D341Med (cell line): ENCODE data around the gene AFAP1.

Experiments used
- DNase-seq: peaks from one replicate; pipeline ENCODE4 v3.0.0; 2012; ENCODE audit warnings: low spot score

AFAP1 gene

DNA sequence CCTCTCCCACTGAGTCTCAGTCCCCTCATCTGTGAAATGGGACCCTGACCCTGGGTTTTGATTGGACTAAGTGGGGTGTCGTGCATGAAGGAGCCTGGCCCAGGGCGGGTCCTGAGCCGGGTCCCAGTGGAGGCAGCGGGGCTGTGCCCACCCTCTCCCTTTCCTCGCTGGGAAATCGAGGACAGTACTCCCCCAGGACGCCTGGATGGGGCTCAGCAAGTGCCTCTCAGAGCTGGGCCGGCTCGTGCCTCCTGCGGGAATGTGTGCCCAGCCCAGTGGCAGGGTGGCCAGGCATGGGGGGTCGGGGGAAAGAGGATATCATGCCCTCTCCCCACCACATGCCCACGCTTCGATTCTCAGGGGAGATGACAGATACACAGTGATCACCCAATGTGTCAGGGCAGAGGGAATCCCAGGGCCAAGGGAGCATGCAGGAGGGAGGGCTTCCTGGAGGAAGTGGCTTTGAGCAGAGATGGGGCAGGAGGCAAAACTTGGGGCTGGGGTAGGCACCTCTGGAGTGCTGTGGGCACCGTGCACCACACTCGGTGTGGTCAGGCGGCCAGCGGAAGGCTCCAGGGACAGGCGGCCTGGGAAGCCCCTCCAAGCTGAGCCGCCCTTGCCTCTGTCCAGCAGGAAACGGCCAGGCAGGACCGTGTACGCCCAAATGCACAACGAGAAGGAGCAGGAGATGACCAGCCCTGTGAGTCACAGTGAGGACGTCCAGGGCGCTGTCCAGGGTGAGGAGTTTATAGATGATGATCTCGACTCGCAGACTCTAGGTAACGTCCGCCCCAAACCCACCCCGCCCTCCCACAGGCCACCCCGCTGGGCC lies 203.0 kb downstream of the AFAP1 start:
- no peak for DNase-seq

- DNase-seq: no peak
Measured at GRCh38 chr4:7735961-7736360, 203.7 kb downstream of the AFAP1 start.

DNA sequence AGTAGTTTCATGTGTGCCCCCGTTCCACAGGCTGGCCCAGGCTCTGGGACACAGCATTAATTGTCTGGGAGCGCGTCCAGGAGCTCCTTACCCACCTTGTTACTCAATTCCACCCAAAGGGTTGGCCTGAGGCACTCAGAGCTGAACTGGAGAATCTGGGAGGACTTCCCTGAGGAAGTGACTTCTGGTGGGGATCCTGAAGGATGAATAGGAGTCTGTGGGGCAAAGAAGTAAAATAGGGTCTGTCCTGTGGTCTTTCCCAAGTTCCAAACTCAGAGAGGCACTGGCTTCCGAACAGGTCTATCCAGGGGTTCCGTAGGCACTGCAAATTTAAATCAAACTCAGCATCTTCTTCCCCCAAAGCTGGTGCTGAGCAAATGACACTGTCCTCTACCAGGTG lies 204.3 kb downstream of the AFAP1 start:
- no peak for DNase-seq

DNA sequence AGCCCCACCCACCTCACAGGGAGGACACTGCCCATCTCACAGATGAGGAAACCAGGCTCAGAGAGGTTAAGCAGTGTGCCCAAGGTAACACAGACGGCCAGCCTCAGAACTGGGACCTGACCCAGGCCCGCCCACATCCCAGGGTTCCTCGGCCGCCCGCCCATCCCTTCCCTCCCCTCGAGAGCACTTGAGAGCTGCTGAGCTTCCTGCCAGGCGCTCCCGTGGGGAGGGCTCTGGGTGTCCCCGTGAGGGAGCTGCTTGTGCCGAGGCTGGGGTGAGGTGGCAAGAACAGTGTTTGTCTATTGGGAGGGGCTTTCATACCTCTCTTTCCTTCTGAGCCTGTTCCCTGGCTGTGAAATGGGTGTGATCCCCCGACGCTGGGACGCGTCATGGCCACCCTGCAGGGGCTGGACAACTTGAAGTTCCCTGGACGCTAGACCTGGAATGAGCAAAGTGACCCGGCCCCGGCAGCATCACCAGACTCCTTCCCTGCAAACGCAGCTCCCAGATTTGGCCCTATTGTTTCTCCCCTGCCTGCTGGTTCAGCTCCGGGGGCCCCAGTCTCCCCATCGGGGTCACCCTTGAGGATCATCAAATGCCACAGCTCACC lies 204.9 kb downstream of the AFAP1 start:
- no peak for DNase-seq

GRCh38 chr4:7733801-7734650 lies 205.6 kb downstream of the AFAP1 start:
- DNase-seq: no peak

DNA sequence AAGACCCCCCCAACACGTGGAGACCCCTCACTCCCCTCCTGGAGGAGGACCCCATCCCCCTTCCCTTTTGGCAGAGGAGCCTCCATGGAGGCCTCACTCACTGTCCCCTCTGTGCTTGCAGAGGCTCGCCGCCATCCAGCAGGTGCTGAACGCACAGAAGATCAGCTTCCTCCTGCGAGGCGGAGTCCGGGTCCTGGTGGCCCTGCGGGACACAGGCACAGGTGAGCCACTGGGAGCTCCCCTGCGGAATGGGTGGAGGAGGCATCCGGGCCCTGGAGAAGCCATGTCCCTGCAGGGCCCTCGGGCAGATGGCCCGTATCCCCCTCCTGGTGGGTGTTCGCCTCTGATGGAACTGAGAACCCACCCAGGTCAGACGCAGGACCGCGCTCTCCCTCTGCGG lies 206.5 kb downstream of the AFAP1 start:
- DNase-seq: no peak

DNA sequence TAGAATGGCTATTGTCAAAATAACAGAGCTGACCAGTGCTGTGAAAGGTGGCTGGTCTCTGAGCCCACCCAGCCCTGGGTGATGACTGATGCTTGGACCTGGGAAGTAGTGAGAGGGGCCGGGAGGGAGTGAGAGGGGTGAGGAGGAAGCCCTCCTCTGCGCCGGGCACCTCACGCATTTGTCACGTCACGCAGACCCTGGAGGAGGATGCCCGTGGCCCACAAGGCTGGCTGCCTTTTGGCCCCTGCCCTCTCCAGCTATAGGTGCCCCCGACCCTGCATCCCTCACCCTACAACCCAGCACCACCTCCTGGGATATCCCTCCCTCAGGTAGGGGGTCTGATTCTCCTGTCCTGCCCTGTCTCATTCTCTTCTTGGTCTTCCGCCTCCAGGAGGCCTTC lies 207.4 kb downstream of the AFAP1 start:
- DNase-seq: no peak

DNA sequence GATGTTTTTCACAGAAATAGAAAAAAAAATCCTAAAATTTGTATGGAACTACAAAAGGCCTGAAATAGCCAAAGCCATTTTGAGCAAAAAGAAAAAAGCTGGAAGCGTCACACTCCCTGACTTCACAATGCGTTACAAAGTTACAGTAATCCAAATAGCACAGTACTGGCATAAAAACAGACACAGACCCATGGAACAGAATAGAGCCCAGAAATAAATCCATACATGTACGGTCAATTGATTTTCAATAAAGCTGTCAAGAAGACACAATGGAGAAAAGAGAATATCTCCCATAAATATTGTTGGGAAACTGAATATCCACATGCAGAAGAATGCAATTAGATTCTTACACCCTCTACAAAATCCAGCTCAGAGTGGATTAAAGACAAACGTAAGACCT lies 208.2 kb downstream of the AFAP1 start:
- DNase-seq: no peak

DNA sequence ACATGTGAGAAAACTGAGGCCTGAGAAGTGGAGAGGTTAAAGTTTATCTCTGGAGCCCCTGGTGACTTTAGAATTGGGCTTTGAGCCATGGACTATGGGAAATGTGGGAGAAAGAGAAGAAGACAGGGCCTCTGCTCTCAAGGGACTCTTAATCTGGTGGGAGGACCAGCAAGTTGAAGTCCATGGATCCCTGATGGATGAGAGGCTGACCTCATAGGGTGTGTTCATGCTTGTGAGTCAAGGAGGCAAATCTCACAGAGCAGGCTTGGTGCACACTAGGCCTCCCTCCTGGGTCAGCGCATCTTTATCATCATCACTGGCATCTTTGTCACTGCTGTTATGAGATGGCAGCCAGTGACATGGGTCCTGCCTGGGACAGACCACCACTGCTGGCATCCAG lies 211.9 kb downstream of the AFAP1 start:
- no peak for DNase-seq

- DNase-seq: no peak
Measured at GRCh38 chr4:7726665-7727413, 212.8 kb downstream of the AFAP1 start.

GRCh38 chr4:7725951-7726350 lies 213.7 kb downstream of the AFAP1 start:
- DNase-seq: no peak

- no peak for DNase-seq
Measured at GRCh38 chr4:7723625-7724024, 216.0 kb downstream of the AFAP1 start.

DNA sequence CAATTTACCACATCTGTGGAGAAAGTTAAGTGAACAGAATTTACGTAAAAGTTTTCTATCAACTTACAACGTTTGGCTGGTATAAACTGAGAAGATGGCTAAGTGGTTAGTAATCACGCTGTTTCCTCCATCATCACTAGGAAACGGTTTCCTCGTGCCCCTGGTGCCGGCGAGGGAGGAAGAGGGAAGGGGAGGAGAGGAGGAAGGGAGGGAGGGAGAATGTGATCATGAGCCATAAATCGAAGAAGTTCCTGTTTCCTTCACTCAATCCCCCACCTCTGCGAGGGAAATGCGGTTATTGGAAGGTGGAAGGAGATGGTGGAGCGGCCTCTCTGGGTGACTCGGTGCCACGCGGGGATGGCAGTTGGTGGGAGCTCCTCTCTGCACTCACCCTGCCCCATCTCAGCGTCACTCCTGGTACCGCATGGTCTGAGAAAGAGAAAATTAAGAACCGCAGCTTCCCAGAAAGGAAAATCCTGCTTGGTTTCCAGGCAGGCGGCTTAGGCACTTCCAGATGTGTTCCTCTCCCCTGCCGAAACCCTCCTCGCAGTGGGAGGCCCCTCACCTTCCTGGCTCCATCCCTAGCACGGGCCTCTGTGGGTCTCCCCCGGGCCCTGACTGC lies 216.8 kb downstream of the AFAP1 start:
- DNase-seq: no peak

- DNase-seq: no peak
Measured at GRCh38 chr4:7721984-7722551, 217.6 kb downstream of the AFAP1 start.

GRCh38 chr4:7719354-7720174 lies 220.1 kb downstream of the AFAP1 start:
- DNase-seq: peak; percentile 94

- no peak for DNase-seq
Measured at GRCh38 chr4:7717946-7718490, 221.6 kb downstream of the AFAP1 start.

DNA sequence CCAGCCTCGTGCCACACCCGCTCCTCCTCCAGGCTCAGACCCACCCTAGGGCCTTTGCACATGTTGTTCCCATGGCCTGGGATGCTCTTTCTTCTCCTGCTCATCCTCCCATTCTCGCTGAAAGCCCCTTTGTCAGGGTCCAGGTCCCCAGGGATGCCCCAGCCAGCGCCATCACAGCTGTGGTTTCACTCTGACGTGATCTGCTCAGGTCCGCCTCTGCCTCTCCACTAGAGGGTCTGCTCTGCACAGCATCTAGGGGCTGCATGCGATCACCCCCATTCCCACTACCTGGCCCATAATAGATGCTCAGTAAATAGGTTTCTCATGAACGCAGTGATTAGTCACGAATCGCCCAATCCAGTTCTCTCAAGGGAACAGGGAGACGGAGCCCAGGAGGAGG lies 222.5 kb downstream of the AFAP1 start:
- no peak for DNase-seq

DNA sequence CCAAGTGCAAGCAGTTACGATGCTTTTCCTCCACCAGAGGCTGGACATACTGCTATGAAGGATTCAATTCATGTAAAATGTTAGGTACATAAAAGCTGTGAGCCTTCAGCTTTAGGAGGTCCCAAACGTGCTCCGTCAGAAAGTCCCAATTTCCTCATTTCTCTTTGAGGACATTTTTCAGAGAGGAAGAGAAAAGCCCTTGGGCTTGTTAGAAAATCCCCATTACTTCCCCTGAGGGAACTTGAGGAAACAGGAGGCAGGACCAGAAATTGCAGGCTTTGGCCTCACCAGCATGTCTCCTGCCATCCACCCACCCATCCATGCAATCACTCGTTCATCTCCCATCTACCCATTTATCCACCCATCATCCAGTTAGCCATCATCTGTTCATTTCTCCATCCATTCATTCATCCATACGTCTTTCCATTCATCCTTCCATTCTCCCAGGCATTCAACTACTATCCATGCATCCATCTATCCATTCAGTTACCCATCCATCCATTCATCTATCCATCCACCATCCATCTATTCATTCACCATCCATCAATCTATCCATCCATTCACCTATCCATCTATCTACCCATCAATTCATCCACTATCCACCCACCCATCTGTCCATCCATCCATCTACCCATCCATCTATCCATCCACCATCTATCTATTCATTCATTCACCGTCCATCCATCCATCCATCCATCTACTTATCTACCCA lies 223.5 kb downstream of the AFAP1 start:
- DNase-seq: no peak

- DNase-seq: no peak
Measured at GRCh38 chr4:7715271-7716009, 224.2 kb downstream of the AFAP1 start.
